ENCODE measurements around the gene RAD51B. TPM values are rescaled to one million over a fixed set of nuclear protein-coding genes. Genes with fewer than 3 reads are reported as not detected.

Gene RAD51B
- total RNA-seq, 1 experiment from 2014 or later = 16.7 TPM

DNA sequence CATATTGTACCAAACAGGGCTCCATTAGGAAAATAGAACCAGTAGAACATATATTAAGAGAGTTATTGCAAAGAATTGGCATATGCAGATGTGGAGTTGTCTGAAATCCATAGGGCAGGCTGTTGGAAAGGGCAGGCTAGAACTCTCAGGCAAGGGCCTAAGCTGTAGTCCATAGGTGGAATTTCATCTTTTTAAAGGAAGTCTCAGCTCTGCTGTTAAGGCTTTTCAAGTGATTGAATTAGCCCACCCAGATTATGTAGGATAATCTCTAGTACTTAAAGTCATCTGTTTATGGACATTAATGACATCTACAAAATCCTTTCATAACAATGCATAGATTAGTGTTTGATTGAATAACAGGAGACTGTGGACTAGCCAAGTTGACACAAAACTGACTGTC, 59.4 kb downstream of the RAD51B start:
- Histone ChIP-seq H3K4ac (ENCODE audit: low read depth, low read length) (no peak overlapping the region), H4K20me1 (ENCODE audit: control insufficient read depth, insufficient read depth, insufficient read length) (no peaks in the 10 kb centered on the region), H2BK120ac (ENCODE audit: low read depth, low read length, poor library complexity, severe bottlenecking) (no peak overlapping the region), H2BK15ac (ENCODE audit: low read depth, low read length) (no peak overlapping the region), H4K8ac (replicated peaks; ENCODE audit: insufficient read length, low read depth, low read length) (no peak overlapping the region), H2BK12ac (ENCODE audit: insufficient read length, low read depth, low read length) (no peak overlapping the region), H3K23me2 (ENCODE audit: insufficient read length, low read depth, low read length, poor library complexity, severe bottlenecking) (no peaks in the 10 kb centered on the region), H2AK5ac (ENCODE audit: insufficient read length, low read length) (no peak overlapping the region), H3K4me1 (ENCODE audit: insufficient read depth, low read length) (peaks cover 2% of the 10 kb centered on the region; the same call in 1 of the 2 replicates), H3K9me3 (ENCODE audit: control insufficient read depth, low read depth, low read length) (no peaks in the 10 kb centered on the region), H3K79me2 (ENCODE audit: insufficient read depth, low read length) (no peaks in the 10 kb centered on the region), H4K5ac (ENCODE audit: insufficient read length, low read depth, low read length) (no peak overlapping the region), H2AFZ (ENCODE audit: low read length) (no peak overlapping the region), H2BK20ac (ENCODE audit: low read depth, low read length, poor library complexity, severe bottlenecking) (no peak overlapping the region), H3K23ac (ENCODE audit: insufficient read length, low read depth, low read length) (no peak overlapping the region), H3K4me2 (ENCODE audit: insufficient read depth, insufficient read length, low read length) (no peak overlapping the region), H3T11ph (ENCODE audit: low read length) (no peak overlapping the region), H3K79me1 (ENCODE audit: insufficient read depth, low read depth, low read length, poor library complexity, severe bottlenecking) (peaks cover 2% of the 10 kb centered on the region), H4K91ac (ENCODE audit: insufficient read length, low read depth, low read length) (no peak overlapping the region), H2BK5ac (ENCODE audit: insufficient read length, low read length) (no peak overlapping the region), H3K9ac (ENCODE audit: extremely low read depth, insufficient read length, low read length) (no peak overlapping the region), H3K27me3 (ENCODE audit: insufficient read depth, low read length) (no peaks in the 10 kb centered on the region), H3K18ac (ENCODE audit: insufficient read length, low read depth, low read length) (no peak overlapping the region), H3K56ac (ENCODE audit: insufficient read length, low read depth, low read length) (no peak overlapping the region), H3K27ac (ENCODE audit: insufficient read length, low read depth, low read length) (no peak overlapping the region), H3K14ac (ENCODE audit: insufficient read depth, low read length) (no peak overlapping the region)
- no peak for DNase-seq
- H3K9me3 Mint-ChIP-seq = no peaks in the 10 kb centered on the region
- no peaks in the 10 kb centered on the region for H3K36me3 Mint-ChIP-seq (ENCODE audit: insufficient read depth in 1 of 3, low read depth in 3 of 3)
- no peak overlapping the region; a peak in 1 of 7 replicates for H3K27ac Mint-ChIP-seq
- H3K4me3 Mint-ChIP-seq = no peak overlapping the region
- TF ChIP-seq CTCF (conservative IDR thresholded peaks at IDR 0.05) = no peak
- peaks cover 8 to 9% of the 10 kb centered on the region in 2 experiments for H3K4me1 Mint-ChIP-seq
- no peaks in the 10 kb centered on the region for H3K27me3 Mint-ChIP-seq (ENCODE audit: low read depth)
